SK-N-SH (cell line): ENCODE measurements around the gene GPD2. TPM values are rescaled to one million over a fixed set of nuclear protein-coding genes. Genes with fewer than 3 reads are reported as not detected.

Experiments
- CTCF ChIA-PET: fragments of 300-600, 350-600 bp; formaldehyde crosslinking; extraction: SDS; loops from one replicate; lab custom pipeline; 2021; lab: Yijun Ruan, JAX
- POLR2A ChIA-PET: fragments of 350-600 bp; sonication (Branson Sonifier 250); formaldehyde crosslinking; extraction: SDS; loops from one replicate; lab custom pipeline; 2020; ENCODE audit warnings: antibody characterized with exemption, inconsistent platforms; lab: Yijun Ruan, JAX
- DNase-seq: peaks from one replicate; pipeline ENCODE4 v3.0.0; 2012
- H2AFZ ChIP-seq: fragments of 200-600 bp; sonication (generic); 2 replicates; pipeline ENCODE4 v1.8.1; 2016; ENCODE audit warnings: antibody characterized with exemption, mild to moderate bottlenecking, low read depth
- H3F3A ChIP-seq: fragments of 200-600 bp; sonication (generic); replicated peaks from 2 replicates; pipeline ENCODE3; 2016; ENCODE audit warnings: antibody characterized with exemption, mild to moderate bottlenecking; ENCODE audit not compliant: insufficient read depth
- H3K27ac ChIP-seq, 2 experiments: fragments of 200-500 bp in 1 of 2; fragments of 200-600 bp in 1 of 2; sonication (Bioruptor generic) in 1 of 2; sonication (generic), shearing (Covaris generic) in 1 of 2; 2 replicates each; pipeline versions ENCODE4 v1.5.1 to v1.6.1; 2014 to 2016; ENCODE audit warnings: low read depth in 2 of 2, inconsistent platforms in 1 of 2, low read length in 1 of 2, mild to moderate bottlenecking in 1 of 2, mixed read lengths in 1 of 2
- H3K27me3 ChIP-seq: fragments of 200-600 bp; sonication (generic), shearing (Covaris generic); 2 replicates; pipeline ENCODE4 v1.6.1; 2016; ENCODE audit warnings: mixed run types; ENCODE audit not compliant: insufficient read depth
- H3K36me3 ChIP-seq, 2 experiments: fragments of 200-500 bp in 1 of 2; fragments of 200-600 bp in 1 of 2; sonication (Bioruptor generic) in 1 of 2; sonication (generic) in 1 of 2; replicated peaks in 1 of 2; 2 replicates each; pipeline versions ENCODE3 to v1.5.1; 2014 to 2016; ENCODE audit warnings: low read length in 1 of 2, mild to moderate bottlenecking in 1 of 2; ENCODE audit not compliant: insufficient read depth in 2 of 2, control insufficient read depth in 1 of 2
- H3K4me1 ChIP-seq, 2 experiments: fragments of 200-500 bp in 1 of 2; fragments of 200-600 bp in 1 of 2; sonication (Bioruptor generic) in 1 of 2; sonication (generic), shearing (Covaris generic) in 1 of 2; 2 replicates each; pipeline versions ENCODE4 v1.5.1 to v1.6.1; 2014 to 2016; ENCODE audit warnings: low read depth in 1 of 2, low read length in 1 of 2, mixed run types in 1 of 2; ENCODE audit not compliant: insufficient read depth in 2 of 2, control insufficient read depth in 1 of 2
- H3K4me2 ChIP-seq: fragments of 200-600 bp; sonication (generic), shearing (Covaris generic); 2 replicates; pipeline ENCODE4 v1.6.1; 2017; ENCODE audit warnings: mixed run types
- H3K4me3 ChIP-seq, 2 experiments: fragments of 200-500 bp in 1 of 2; fragments of 200-600 bp in 1 of 2; sonication (Bioruptor generic) in 1 of 2; sonication (generic), shearing (Covaris generic) in 1 of 2; 2 replicates each; pipeline versions ENCODE4 v1.5.1 to v1.8.1; 2014 to 2016; ENCODE audit warnings: low read depth in 2 of 2, inconsistent platforms in 1 of 2, low read length in 1 of 2, mild to moderate bottlenecking in 1 of 2, mixed read lengths in 1 of 2, moderate library complexity in 1 of 2
- H3K79me2 ChIP-seq: fragments of 200-600 bp; sonication (generic); 2 replicates; pipeline ENCODE4 v1.8.1; 2017; ENCODE audit warnings: mild to moderate bottlenecking; ENCODE audit not compliant: insufficient read depth
- H3K9ac ChIP-seq: fragments of 200-600 bp; sonication (generic); 2 replicates; pipeline ENCODE4 v1.6.1; 2017; ENCODE audit warnings: mixed run types
- H3K9me2 ChIP-seq: fragments of 200-600 bp; sonication (generic); 2 replicates; pipeline ENCODE4 v1.6.1; 2017; ENCODE audit warnings: mixed run types
- H3K9me3 ChIP-seq: fragments of 200-600 bp; sonication (generic); 2 replicates; pipeline ENCODE4 v1.6.1; 2017; ENCODE audit warnings: mixed run types, mild to moderate bottlenecking, moderate library complexity
- H4K20me1 ChIP-seq: fragments of 200-600 bp; sonication (generic); 2 replicates; pipeline ENCODE4 v1.6.1; 2017; ENCODE audit warnings: mild to moderate bottlenecking, mixed run types; ENCODE audit not compliant: insufficient read depth
- CTCF ChIP-seq: fragments of 200-600 bp; sonication (generic); IDR thresholded peaks from 2 replicates; pipeline ENCODE4 v1.6.1; 2017; ENCODE audit warnings: antibody characterized with exemption, mild to moderate bottlenecking, moderate library complexity
- EZH2phosphoT487 ChIP-seq: fragments of 200-600 bp; sonication (generic); IDR thresholded peaks from 2 replicates; pipeline ENCODE4 v1.6.1; 2017; ENCODE audit warnings: low read depth, mixed run types, mild to moderate bottlenecking, antibody characterized with exemption, moderate library complexity, borderline replicate concordance
- FOSL2 ChIP-seq: IDR thresholded peaks from 2 replicates; pipeline ENCODE4 v1.4.0; 2012; ENCODE audit warnings: low read depth, mild to moderate bottlenecking, moderate library complexity, borderline replicate concordance
- FOXM1 ChIP-seq: IDR thresholded peaks from 2 replicates; pipeline ENCODE4 v1.4.0; 2012; ENCODE audit warnings: low read depth, mild to moderate bottlenecking
- JUND ChIP-seq: IDR thresholded peaks from 2 replicates; pipeline ENCODE4 v1.4.0; 2012
- MAX ChIP-seq: IDR thresholded peaks from 2 replicates; pipeline ENCODE4 v1.4.0; 2012; ENCODE audit warnings: low read depth
- MXI1 ChIP-seq: IDR thresholded peaks from 2 replicates; pipeline ENCODE4 v1.6.1; 2012; ENCODE audit warnings: mild to moderate bottlenecking, low read depth, low read length, improper control_type of control experiment
- NFIC ChIP-seq: IDR thresholded peaks from 2 replicates; pipeline ENCODE4 v1.4.0; 2012; ENCODE audit warnings: borderline replicate concordance
- NRF1 ChIP-seq: IDR thresholded peaks from 2 replicates; pipeline ENCODE4 v1.6.1; 2012; ENCODE audit warnings: low read depth, mild to moderate bottlenecking, low read length
- POLR2AphosphoS5 ChIP-seq: IDR thresholded peaks from 2 replicates; pipeline ENCODE4 v1.6.1; 2012; ENCODE audit warnings: low read depth, low read length
- RCOR1 ChIP-seq: fragments of 150-350 bp; IDR thresholded peaks from 2 replicates; pipeline ENCODE4 v1.6.1; 2017; ENCODE audit warnings: antibody characterized with exemption, low read length
- RXRA ChIP-seq: IDR thresholded peaks from 2 replicates; pipeline ENCODE4 v1.4.0; 2012; ENCODE audit warnings: low read depth, mild to moderate bottlenecking, borderline replicate concordance
- SIN3A ChIP-seq: IDR thresholded peaks from 2 replicates; pipeline ENCODE4 v1.6.1; 2012; ENCODE audit warnings: low read depth, mild to moderate bottlenecking, low read length, moderate library complexity, borderline replicate concordance
- TAF1 ChIP-seq: IDR thresholded peaks from 2 replicates; pipeline ENCODE4 v1.6.1; 2012; ENCODE audit warnings: low read depth, mild to moderate bottlenecking, low read length, moderate library complexity, borderline replicate concordance
- WGBS: methylation state at CpG from one replicate; pipeline ENCODE4 v1.1.6; 2017; ENCODE audit warnings: low lambda C conversion rate; 5-methylcytosine and 5-hydroxymethylcytosine counted together
- polyA plus RNA-seq, 3 experiments: library from polyadenylated mRNA; depleted of rRNA; stranded (reverse); fragments of >200 nt; gene quantifications; 2 replicates each; pipeline ENCODE4 v1.2.3, GENCODE V29; 2012
- TF ChIP-seq, protein P1 (sequence below): fragments of 150-350 bp; IDR thresholded peaks from 2 replicates; pipeline ENCODE4 v1.6.1; 2016; ENCODE audit warnings: mild to moderate bottlenecking, low read depth, low read length
- TF ChIP-seq, protein P2 (sequence below): IDR thresholded peaks from 2 replicates; pipeline ENCODE4 v1.4.0; 2012; ENCODE audit warnings: low read depth, borderline replicate concordance
- TF ChIP-seq, protein P3 (sequence below): IDR thresholded peaks from 2 replicates; pipeline ENCODE4; 2012

GPD2 gene
- polyA plus RNA-seq, 1 of the 3 experiments (the other 2 are of a cell fraction), result 4.8 TPM

- Histone ChIP-seq H3K27ac (no peak overlapping the region), H3K36me3 (peaks cover 0 to 2% of the 10 kb centered on the region in 2 experiments), H4K20me1 (no peaks in the 10 kb centered on the region), H3K4me3 (no peak overlapping the region), H3K4me1 (no peaks in the 10 kb centered on the region; a peak in 1 of 4 replicates), H3K9me3 (no peaks in the 10 kb centered on the region), H2AFZ (no peak overlapping the region), H3K9me2 (no peaks in the 10 kb centered on the region), H3K79me2 (no peaks in the 10 kb centered on the region), H3F3A (no peaks in the 10 kb centered on the region), H3K27me3 (no peaks in the 10 kb centered on the region), H3K9ac (no peak overlapping the region), H3K4me2 (no peak overlapping the region)
- CTCF ChIA-PET, result interaction anchor here (1.2 to 1.5 kb wide), 2 partner anchors 10 to 173 kb away, joined by 3 read pairs; no protein-coding TSS in a partner anchor
- TF ChIP-seq, protein P1, sequence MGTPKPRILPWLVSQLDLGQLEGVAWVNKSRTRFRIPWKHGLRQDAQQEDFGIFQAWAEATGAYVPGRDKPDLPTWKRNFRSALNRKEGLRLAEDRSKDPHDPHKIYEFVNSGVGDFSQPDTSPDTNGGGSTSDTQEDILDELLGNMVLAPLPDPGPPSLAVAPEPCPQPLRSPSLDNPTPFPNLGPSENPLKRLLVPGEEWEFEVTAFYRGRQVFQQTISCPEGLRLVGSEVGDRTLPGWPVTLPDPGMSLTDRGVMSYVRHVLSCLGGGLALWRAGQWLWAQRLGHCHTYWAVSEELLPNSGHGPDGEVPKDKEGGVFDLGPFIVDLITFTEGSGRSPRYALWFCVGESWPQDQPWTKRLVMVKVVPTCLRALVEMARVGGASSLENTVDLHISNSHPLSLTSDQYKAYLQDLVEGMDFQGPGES, result no peak
- TF ChIP-seq NRF1 (no peak), CTCF (no peak), MAX (no peak)
- POLR2A ChIA-PET, result no interaction called here
- no peak for DNase-seq
- WGBS, result 88% methylated on average over 2 of the region's 2 CpGs
Observed at GRCh38 chr2:156573710-156574109, 137.5 kb downstream of the GPD2 start.

- H3K4me2 ChIP-seq, result no peak overlapping the region
- TF ChIP-seq RCOR1, result no peak
- no peak for TF ChIP-seq MXI1
- TF ChIP-seq, protein P2, sequence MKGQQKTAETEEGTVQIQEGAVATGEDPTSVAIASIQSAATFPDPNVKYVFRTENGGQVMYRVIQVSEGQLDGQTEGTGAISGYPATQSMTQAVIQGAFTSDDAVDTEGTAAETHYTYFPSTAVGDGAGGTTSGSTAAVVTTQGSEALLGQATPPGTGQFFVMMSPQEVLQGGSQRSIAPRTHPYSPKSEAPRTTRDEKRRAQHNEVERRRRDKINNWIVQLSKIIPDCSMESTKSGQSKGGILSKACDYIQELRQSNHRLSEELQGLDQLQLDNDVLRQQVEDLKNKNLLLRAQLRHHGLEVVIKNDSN, result no peak
- TF ChIP-seq FOSL2, result no peak
- TF ChIP-seq TAF1, result no peak
- no peak for TF ChIP-seq RXRA
- TF ChIP-seq, protein P3, sequence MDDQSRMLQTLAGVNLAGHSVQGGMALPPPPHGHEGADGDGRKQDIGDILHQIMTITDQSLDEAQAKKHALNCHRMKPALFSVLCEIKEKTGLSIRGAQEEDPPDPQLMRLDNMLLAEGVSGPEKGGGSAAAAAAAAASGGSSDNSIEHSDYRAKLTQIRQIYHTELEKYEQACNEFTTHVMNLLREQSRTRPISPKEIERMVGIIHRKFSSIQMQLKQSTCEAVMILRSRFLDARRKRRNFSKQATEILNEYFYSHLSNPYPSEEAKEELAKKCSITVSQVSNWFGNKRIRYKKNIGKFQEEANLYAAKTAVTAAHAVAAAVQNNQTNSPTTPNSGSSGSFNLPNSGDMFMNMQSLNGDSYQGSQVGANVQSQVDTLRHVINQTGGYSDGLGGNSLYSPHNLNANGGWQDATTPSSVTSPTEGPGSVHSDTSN, result no peak
- TF ChIP-seq EZH2phosphoT487, result no peak
- TF ChIP-seq NFIC, result no peak
- TF ChIP-seq JUND, result no peak
- TF ChIP-seq CTCF, result no peak
- no peak for TF ChIP-seq SIN3A
- no peak for TF ChIP-seq FOXM1
- no peak for TF ChIP-seq POLR2AphosphoS5
- no peaks in the 10 kb centered on the region; a peak in 1 of 4 replicates for H3K4me1 ChIP-seq
- no peaks in the 10 kb centered on the region for H3F3A ChIP-seq
- H3K79me2 ChIP-seq, result no peaks in the 10 kb centered on the region
- H3K9me2 ChIP-seq, result no peaks in the 10 kb centered on the region
- no peak overlapping the region for H2AFZ ChIP-seq
- no peaks in the 10 kb centered on the region for H4K20me1 ChIP-seq
- ChIA-PET CTCF (interaction anchor here (0.6 to 1.5 kb wide), 2 partner anchors 14 to 174 kb away, joined by 3 read pairs; no protein-coding TSS in a partner anchor), POLR2A (no interaction called here)
- H3K4me3 ChIP-seq, result no peak overlapping the region
- H3K9ac ChIP-seq, result no peak overlapping the region
- H3K36me3 ChIP-seq, result peaks cover 0 to 2% of the 10 kb centered on the region in 2 experiments
- DNase-seq, result no peak
- no peak overlapping the region for H3K27ac ChIP-seq
- no peaks in the 10 kb centered on the region for H3K27me3 ChIP-seq
- no peaks in the 10 kb centered on the region for H3K9me3 ChIP-seq
Observed at GRCh38 chr2:156574112-156574511, 137.9 kb downstream of the GPD2 start.
